Measurements from ENCODE around the gene FAM241B. TPM values are rescaled to one million over a fixed set of nuclear protein-coding genes. Genes with fewer than 3 reads are reported as not detected.

The FAM241B gene
- total RNA-seq, 1 experiment from 2014 or later: 24.4 TPM

- TF ChIP-seq CTCF (IDR thresholded peaks at IDR 0.05) (no peak), PREB (CRISPR knock-in tag; IDR thresholded peaks at IDR 0.05; ENCODE audit: borderline replicate concordance) (no peak), PRDM15 (CRISPR knock-in tag; IDR thresholded peaks at IDR 0.05) (no peak), IRF2 (CRISPR knock-in tag; IDR thresholded peaks at IDR 0.05; ENCODE audit: borderline replicate concordance, low read depth) (no peak), SMAD4 (CRISPR knock-in tag; IDR thresholded peaks at IDR 0.05) (no peak), FOXP4 (CRISPR knock-in tag; IDR thresholded peaks at IDR 0.05) (no peak), ZNF671 (CRISPR knock-in tag; IDR thresholded peaks at IDR 0.05) (no peak)
Measured at GRCh38 chr10:69676301-69676700, 46.3 kb downstream of the FAM241B start (continued).

GRCh38 chr10:69677985-69678654, 48.1 kb downstream of the FAM241B start:
- DNase-seq (ENCODE audit: low spot score) (no peak), ATAC-seq (no peak)
- TF ChIP-seq ZSCAN18 (CRISPR knock-in tag; IDR thresholded peaks at IDR 0.05) (no peak), SMAD4 (CRISPR knock-in tag; IDR thresholded peaks at IDR 0.05) (no peak), JUN (CRISPR knock-in tag; IDR thresholded peaks at IDR 0.05) (no peak)
- Mint-ChIP-seq H3K4me1 (peaks cover 4% of the 10 kb centered on the region), H3K36me3 (no peaks in the 10 kb centered on the region), H3K4me3 (no peak overlapping the region), H3K27ac (no peak overlapping the region), H3K27me3 (ENCODE audit: low read depth) (peaks cover 3% of the 10 kb centered on the region; the same call in 1 of the 2 replicates), H3K9me3 (no peaks in the 10 kb centered on the region)
- CTCF ChIA-PET: interaction anchor here (0.6 to 1.4 kb wide), 3 partner anchors 14 to 38 kb away, joined by 3 to 5 read pairs (median 5); no protein-coding TSS in a partner anchor
- POLR2A ChIA-PET: no interaction called here

GRCh38 chr10:69679736-69680135, 49.7 kb downstream of the FAM241B start:
- POLR2A ChIA-PET: interaction anchor here (0.6 kb wide), 1 partner anchor 133 kb away, joined by 4 read pairs; no protein-coding TSS in a partner anchor
- TF ChIP-seq TCF7 (CRISPR knock-in tag; IDR thresholded peaks at IDR 0.05; ENCODE audit: low read depth) (no peak), ZNF512 (CRISPR knock-in tag; IDR thresholded peaks at IDR 0.05; ENCODE audit: borderline replicate concordance) (no peak), ZNF263 (CRISPR knock-in tag; IDR thresholded peaks at IDR 0.05; ENCODE audit: low read depth) (no peak), ETV6 (CRISPR knock-in tag; IDR thresholded peaks at IDR 0.05) (no peak), ZNF532 (CRISPR knock-in tag; IDR thresholded peaks at IDR 0.05; ENCODE audit: borderline replicate concordance) (no peak), TP53 (CRISPR knock-in tag; IDR thresholded peaks at IDR 0.05) (no peak), SOX15 (CRISPR knock-in tag; IDR thresholded peaks at IDR 0.05) (no peak)

More at GRCh38 chr10:69679736-69680135, 49.7 kb downstream of the FAM241B start:
- DNase-seq (ENCODE audit: low spot score) (no peak), ATAC-seq (no peak)
- CTCF ChIA-PET: interaction anchor here (0.8 to 2.1 kb wide), 6 partner anchors 15 to 172 kb away, joined by 3 to 14 read pairs (median 4); no protein-coding TSS in a partner anchor
- H3K9me3 Mint-ChIP-seq: no peaks in the 10 kb centered on the region
- H3K4me3 Mint-ChIP-seq: no peak overlapping the region
- H3K4me1 Mint-ChIP-seq: peaks cover 11% of the 10 kb centered on the region
- peaks cover 3% of the 10 kb centered on the region; the same call in 1 of the 2 replicates for H3K27me3 Mint-ChIP-seq (ENCODE audit: low read depth)
- no peaks in the 10 kb centered on the region for H3K36me3 Mint-ChIP-seq
- no peak overlapping the region for H3K27ac Mint-ChIP-seq

Data from WTC11 (cell line).